Breast epithelium (tissue), 3 donors: ENCODE data around the gene TGDS.

Experiments
- POLR2A ChIP-seq: fragments of 450-650 bp; IDR thresholded peaks from one replicate; pipeline ENCODE4 v1.6.1; 2016; ENCODE audit warnings: antibody characterized with exemption, mild to moderate bottlenecking, moderate library complexity
- POLR2AphosphoS5 ChIP-seq, 3 donors: sonication (generic); formaldehyde crosslinking; IDR thresholded peaks; one replicate each; pipeline ENCODE4 v1.6.1; 2017; ENCODE audit warnings: antibody characterized with exemption in 3 of 3
- TF ChIP-seq, protein P1 (sequence below), 3 donors: fragments of 450-650 bp; IDR thresholded peaks; one replicate each; pipeline ENCODE4 v1.5.1; 2016 to 2017; ENCODE audit warnings: antibody characterized with exemption in 3 of 3, mild to moderate bottlenecking in 3 of 3, moderate library complexity in 3 of 3

DNA sequence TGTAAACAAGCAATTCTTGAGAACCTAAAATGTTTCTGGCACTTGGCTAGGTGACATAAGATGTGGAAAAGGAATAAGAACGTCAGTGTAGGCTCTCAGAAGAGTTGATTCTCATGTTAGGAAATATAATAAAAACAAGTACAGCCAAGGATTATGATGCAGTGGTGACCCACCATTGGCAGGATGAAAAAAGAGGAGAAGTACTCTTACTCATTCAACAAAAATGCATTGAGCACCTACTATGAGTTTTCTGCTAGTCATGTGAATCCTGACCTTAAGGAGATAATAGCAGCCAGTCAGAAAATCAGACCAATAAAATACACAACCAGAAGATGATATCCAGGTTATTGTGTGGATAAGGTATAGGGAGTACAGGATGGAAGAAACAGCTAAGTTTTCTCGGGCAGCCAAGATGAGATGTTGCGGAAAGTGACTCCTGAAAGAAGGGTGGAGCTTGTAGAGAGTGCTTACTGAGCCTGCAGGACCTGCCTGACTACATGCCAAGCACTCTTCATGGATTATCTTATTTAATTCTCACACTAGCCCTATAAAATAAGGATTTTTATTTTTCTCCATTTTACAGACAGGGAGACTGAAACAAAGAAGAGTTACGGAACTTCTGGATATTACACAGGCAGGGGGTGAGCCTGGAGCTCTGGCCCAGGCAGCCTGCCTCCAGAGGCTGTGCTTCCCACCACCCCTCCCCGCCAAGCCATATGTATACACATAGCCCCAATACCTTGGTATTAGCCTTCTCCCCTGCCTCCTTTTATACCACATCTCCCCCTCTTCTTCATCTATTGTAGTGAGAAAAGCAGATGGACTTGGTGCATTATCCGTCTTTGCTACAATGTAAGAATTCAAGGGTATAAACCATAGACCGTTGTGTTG lies 58.0 kb downstream of the TGDS start:
- TF ChIP-seq POLR2AphosphoS5 (IDR thresholded peaks at IDR 0.05), result no peak
- TF ChIP-seq, protein P1, sequence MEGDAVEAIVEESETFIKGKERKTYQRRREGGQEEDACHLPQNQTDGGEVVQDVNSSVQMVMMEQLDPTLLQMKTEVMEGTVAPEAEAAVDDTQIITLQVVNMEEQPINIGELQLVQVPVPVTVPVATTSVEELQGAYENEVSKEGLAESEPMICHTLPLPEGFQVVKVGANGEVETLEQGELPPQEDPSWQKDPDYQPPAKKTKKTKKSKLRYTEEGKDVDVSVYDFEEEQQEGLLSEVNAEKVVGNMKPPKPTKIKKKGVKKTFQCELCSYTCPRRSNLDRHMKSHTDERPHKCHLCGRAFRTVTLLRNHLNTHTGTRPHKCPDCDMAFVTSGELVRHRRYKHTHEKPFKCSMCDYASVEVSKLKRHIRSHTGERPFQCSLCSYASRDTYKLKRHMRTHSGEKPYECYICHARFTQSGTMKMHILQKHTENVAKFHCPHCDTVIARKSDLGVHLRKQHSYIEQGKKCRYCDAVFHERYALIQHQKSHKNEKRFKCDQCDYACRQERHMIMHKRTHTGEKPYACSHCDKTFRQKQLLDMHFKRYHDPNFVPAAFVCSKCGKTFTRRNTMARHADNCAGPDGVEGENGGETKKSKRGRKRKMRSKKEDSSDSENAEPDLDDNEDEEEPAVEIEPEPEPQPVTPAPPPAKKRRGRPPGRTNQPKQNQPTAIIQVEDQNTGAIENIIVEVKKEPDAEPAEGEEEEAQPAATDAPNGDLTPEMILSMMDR (IDR thresholded peaks at IDR 0.05), result no peak
- TF ChIP-seq POLR2A, result no peak
